A673 (cell line): Measurements from ENCODE around the gene MAP2.

Source experiments
- EZH2 ChIP-seq: fragments of 200-600 bp; sonication (generic); IDR thresholded peaks from 2 replicates; pipeline ENCODE4 v1.6.1; 2017; ENCODE audit warnings: borderline replicate concordance, low read depth, mild to moderate bottlenecking, mixed read lengths, antibody characterized with exemption, low read length; ENCODE audit not compliant: poor library complexity, severe bottlenecking
- TF ChIP-seq, protein P1 (sequence below): fragments of 300-800, 200-600 bp; sonication (generic); conservative IDR thresholded peaks from 2 replicates; pipeline ENCODE4 v1.5.1; 2017; ENCODE audit warnings: low read depth, mild to moderate bottlenecking, antibody characterized with exemption, low read length, moderate library complexity, mixed read lengths

- TF ChIP-seq, protein P1, sequence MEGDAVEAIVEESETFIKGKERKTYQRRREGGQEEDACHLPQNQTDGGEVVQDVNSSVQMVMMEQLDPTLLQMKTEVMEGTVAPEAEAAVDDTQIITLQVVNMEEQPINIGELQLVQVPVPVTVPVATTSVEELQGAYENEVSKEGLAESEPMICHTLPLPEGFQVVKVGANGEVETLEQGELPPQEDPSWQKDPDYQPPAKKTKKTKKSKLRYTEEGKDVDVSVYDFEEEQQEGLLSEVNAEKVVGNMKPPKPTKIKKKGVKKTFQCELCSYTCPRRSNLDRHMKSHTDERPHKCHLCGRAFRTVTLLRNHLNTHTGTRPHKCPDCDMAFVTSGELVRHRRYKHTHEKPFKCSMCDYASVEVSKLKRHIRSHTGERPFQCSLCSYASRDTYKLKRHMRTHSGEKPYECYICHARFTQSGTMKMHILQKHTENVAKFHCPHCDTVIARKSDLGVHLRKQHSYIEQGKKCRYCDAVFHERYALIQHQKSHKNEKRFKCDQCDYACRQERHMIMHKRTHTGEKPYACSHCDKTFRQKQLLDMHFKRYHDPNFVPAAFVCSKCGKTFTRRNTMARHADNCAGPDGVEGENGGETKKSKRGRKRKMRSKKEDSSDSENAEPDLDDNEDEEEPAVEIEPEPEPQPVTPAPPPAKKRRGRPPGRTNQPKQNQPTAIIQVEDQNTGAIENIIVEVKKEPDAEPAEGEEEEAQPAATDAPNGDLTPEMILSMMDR, result no peak
- TF ChIP-seq EZH2, result no peak
Observed at GRCh38 chr2:209499069-209499468, 75.2 kb downstream of the MAP2 start.
